ENCODE measurements around the gene SPIB.

DNA sequence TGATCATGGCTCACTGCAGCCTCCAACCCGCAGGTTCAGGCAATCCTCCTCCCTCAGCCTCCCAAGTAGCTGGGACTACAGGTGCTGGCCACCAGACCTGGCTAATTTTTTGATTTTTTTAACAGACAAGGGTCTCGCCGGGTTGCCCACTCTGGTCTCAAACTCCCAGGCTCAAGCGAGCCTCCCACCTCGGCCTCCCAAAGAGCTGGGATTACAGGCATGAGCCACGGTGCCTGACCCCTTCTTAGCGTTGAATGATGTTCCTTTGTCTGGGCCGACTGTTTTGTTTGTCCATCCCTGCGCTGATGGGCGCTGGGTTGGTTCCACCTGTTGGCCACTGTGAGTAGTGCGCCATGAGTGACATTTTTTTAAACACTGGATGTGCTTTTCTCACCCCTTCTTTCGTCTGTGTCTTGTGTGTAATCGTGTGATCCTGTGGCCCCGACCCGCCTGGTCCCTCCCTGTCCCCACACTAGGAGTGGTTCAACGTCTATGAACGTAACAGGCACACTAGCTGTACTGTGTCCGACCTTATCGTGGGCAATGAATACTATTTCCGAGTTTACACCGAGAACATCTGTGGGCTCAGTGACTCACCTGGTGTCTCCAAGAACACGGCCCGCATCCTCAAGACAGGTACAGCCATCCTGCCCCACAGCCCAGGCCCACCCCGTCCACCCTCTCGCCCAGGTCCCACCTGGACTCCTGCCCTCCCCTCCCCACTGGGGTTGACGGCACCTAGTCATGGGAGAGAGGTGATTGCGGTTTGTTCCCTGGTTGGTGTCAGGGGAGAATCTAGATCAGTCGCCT, 42.5 kb downstream of the SPIB start:
- TF ChIP-seq SPI1 (IDR thresholded peaks at IDR 0.05; ENCODE audit: low read depth, low read length) (no peak), POLR2A (IDR thresholded peaks at IDR 0.05; ENCODE audit: low read depth, low read length) (no peak), POLR2AphosphoS5 (IDR thresholded peaks at IDR 0.05; ENCODE audit: low read depth, low read length) (no peak), TAF1 (IDR thresholded peaks at IDR 0.05; ENCODE audit: low read depth, low read length) (no peak), PAX5 (IDR thresholded peaks at IDR 0.05; ENCODE audit: insufficient read depth, low read length, severe bottlenecking) (no peak), POU2F2 (IDR thresholded peaks at IDR 0.05; ENCODE audit: low read depth, low read length) (no peak)

All from GM12891 (cell line).